GM23248 (cell line): ENCODE results near the gene MYBPH.

Experiments
- EZH2 ChIP-seq: fragments of 200-600 bp; sonication (generic); IDR thresholded peaks from 2 replicates; pipeline ENCODE4 v1.6.1; 2018; ENCODE audit warnings: antibody characterized with exemption, mild to moderate bottlenecking; ENCODE audit not compliant: insufficient read depth, poor library complexity, severe bottlenecking
- EZH2phosphoT487 ChIP-seq: fragments of 200-600 bp; sonication (generic); IDR thresholded peaks from 2 replicates; pipeline ENCODE4 v1.6.1; 2018; ENCODE audit warnings: antibody characterized with exemption, moderate library complexity, mild to moderate bottlenecking, low read depth; ENCODE audit not compliant: insufficient read depth

DNA sequence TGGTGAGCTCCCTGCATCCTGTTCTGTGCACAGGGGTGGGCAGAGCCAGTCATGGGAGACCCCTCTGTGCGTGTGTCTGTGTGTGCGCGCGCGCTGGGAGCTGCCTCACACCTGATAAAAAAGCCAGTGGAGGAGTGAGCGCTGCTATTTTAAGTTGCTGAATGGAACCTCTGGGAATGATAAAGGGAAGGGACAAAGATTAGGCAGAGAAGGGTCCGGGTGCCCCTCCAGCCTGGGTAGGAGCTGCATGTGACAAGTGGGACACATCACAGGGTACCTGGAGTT lies 47.3 kb downstream of the MYBPH start:
- TF ChIP-seq EZH2phosphoT487 (no peak), EZH2 (no peak)
